ENCODE data around the gene CRYL1.

DNA sequence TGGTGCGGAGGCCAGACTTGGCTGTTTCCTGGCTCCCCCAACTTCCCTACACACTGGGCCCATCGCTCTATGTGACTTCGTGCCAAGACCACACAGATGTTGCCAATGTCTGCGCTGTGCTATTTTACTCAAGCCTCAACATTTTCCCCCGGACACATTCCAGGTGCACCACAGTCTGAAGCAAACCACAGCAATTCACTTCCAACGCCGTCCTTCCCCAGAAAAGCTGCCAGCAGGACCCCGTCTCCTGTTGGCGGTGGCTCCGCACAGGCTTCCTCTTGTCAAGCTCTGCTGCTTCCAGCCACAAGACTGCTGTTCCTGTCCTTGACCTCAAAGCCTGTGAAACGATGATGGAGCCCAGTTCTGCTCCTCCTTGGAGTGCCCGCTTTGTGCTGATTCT lies 100.7 kb downstream of the CRYL1 start:
- no peak for TF ChIP-seq EZH2 (IDR thresholded peaks at IDR 0.05; ENCODE audit: insufficient read depth, poor library complexity, severe bottlenecking)
- TF ChIP-seq EZH2phosphoT487 (IDR thresholded peaks at IDR 0.05; ENCODE audit: insufficient read depth, low read depth): no peak

Data from GM23248 (cell line).